Naive B cell (primary cell): ENCODE measurements around the gene UCK2. TPM values are rescaled to one million over a fixed set of nuclear protein-coding genes. Genes with fewer than 3 reads are reported as not detected.

Experiments
- ATAC-seq, 2 donors: fragments of 150-1000 bp; cut with Tn5 transposase; 2 replicates each; pipeline ENCODE4 v1.10.0; 2021; ENCODE audit warnings: low read depth in 2 of 2, mild to moderate bottlenecking in 2 of 2, moderate library complexity in 2 of 2
- DNase-seq: peaks from one replicate; pipeline ENCODE4 v3.0.0; 2022
- H3K27ac Mint-ChIP-seq, 6 donors: one replicate each; pipeline ENCODE4 v1.8.0; 2020 to 2022; ENCODE audit warnings: mild to moderate bottlenecking in 6 of 6, mixed read lengths in 6 of 6, moderate library complexity in 5 of 6, inconsistent platforms in 2 of 6
- H3K27me3 Mint-ChIP-seq, 3 donors: one replicate each; pipeline ENCODE4 v1.8.0; 2021 to 2022; ENCODE audit warnings: mixed read lengths in 3 of 3, mild to moderate bottlenecking in 1 of 3
- H3K36me3 Mint-ChIP-seq, 2 donors: one replicate each; pipeline ENCODE4 v1.8.0; 2020 to 2022; ENCODE audit warnings: mixed read lengths in 2 of 2, inconsistent platforms in 1 of 2, mild to moderate bottlenecking in 1 of 2
- H3K4me1 Mint-ChIP-seq, 3 donors: one replicate each; pipeline ENCODE4 v1.8.0; 2020 to 2022; ENCODE audit warnings: mixed read lengths in 3 of 3, inconsistent platforms in 1 of 3, mild to moderate bottlenecking in 1 of 3, moderate library complexity in 1 of 3
- H3K4me3 Mint-ChIP-seq, 8 donors: one replicate each; pipeline ENCODE4 v1.8.0; 2020 to 2022; ENCODE audit warnings: mild to moderate bottlenecking in 8 of 8, mixed read lengths in 8 of 8, moderate library complexity in 8 of 8, inconsistent platforms in 2 of 8
- H3K9me3 Mint-ChIP-seq, 7 donors: one replicate each; pipeline ENCODE4 v1.8.0; 2020 to 2022; ENCODE audit warnings: mixed read lengths in 7 of 7, mild to moderate bottlenecking in 5 of 7, inconsistent platforms in 2 of 7, moderate library complexity in 1 of 7
- polyA plus RNA-seq, 6 donors: library from polyadenylated mRNA; unstranded; fragments of 300-500 nt; fragmentation: Illumina TruSeq; gene quantifications; one replicate each; pipeline ENCODE4 v1.2.3, GENCODE V29; 2021; ENCODE audit warnings: low read depth in 6 of 6

UCK2 gene
- polyA plus RNA-seq, 6 donors from 2014 or later = 4.9 to 10.7 (median 7.7) TPM

GRCh38 chr1:165882168-165882837 lies 54.9 kb downstream of the UCK2 start:
- Mint-ChIP-seq H3K36me3 (peaks cover 0 to 4% of the 10 kb centered on the region in 2 donors), H3K4me3 (no peak overlapping the region), H3K9me3 (peaks cover 0 to 8% (median 0%) of the 10 kb centered on the region in 7 donors), H3K27ac (peak overlapping the region in 2 of 6 donors; percentile 16 to 31), H3K27me3 (no peaks in the 10 kb centered on the region), H3K4me1 (peaks cover 14 to 75% (median 46%) of the 10 kb centered on the region in 3 donors)
- no peak for DNase-seq
- ATAC-seq = no peak

GRCh38 chr1:165883056-165883455 lies 55.6 kb downstream of the UCK2 start:
- Mint-ChIP-seq H3K27ac (peak overlapping the region in 1 of 6 donors; percentile 61), H3K4me3 (no peak overlapping the region), H3K9me3 (peaks cover 0 to 3% (median 0%) of the 10 kb centered on the region in 7 donors), H3K36me3 (peaks cover 0 to 4% of the 10 kb centered on the region in 2 donors), H3K4me1 (peaks cover 9 to 68% (median 39%) of the 10 kb centered on the region in 3 donors), H3K27me3 (no peaks in the 10 kb centered on the region)
- ATAC-seq (no peak), DNase-seq (no peak)

- Mint-ChIP-seq H3K4me3 (no peak overlapping the region), H3K4me1 (peaks cover 8 to 65% (median 36%) of the 10 kb centered on the region in 3 donors), H3K27ac (peak overlapping the region in 1 of 6 donors; percentile 4), H3K9me3 (peaks cover 0 to under 1% (median 0%) of the 10 kb centered on the region in 7 donors), H3K36me3 (peaks cover 0 to 4% of the 10 kb centered on the region in 2 donors), H3K27me3 (no peaks in the 10 kb centered on the region)
- ATAC-seq (no peak), DNase-seq (no peak)
These were observed 56.7 kb downstream of the UCK2 start for GRCh38 chr1:165884009-165884689.

- Mint-ChIP-seq H3K4me1 (peaks cover 4 to 59% (median 32%) of the 10 kb centered on the region in 3 donors), H3K4me3 (no peak overlapping the region), H3K27me3 (no peaks in the 10 kb centered on the region), H3K36me3 (peaks cover 0 to 4% of the 10 kb centered on the region in 2 donors), H3K27ac (peak overlapping the region in 2 of 6 donors; percentile 4 to 71), H3K9me3 (no peaks in the 10 kb centered on the region)
- no peak for DNase-seq
- ATAC-seq = peak; percentile 40 to 42
These were observed 57.4 kb downstream of the UCK2 start for GRCh38 chr1:165884690-165885304.

- ATAC-seq (no peak), DNase-seq (no peak)
- Mint-ChIP-seq H3K4me3 (no peak overlapping the region), H3K9me3 (no peaks in the 10 kb centered on the region), H3K36me3 (peaks cover 0 to 4% of the 10 kb centered on the region in 2 donors), H3K4me1 (peaks cover 3 to 56% (median 32%) of the 10 kb centered on the region in 3 donors), H3K27ac (peak overlapping the region in 1 of 6 donors; percentile 40), H3K27me3 (no peaks in the 10 kb centered on the region)
These were observed 57.9 kb downstream of the UCK2 start for GRCh38 chr1:165885305-165885694.

- Mint-ChIP-seq H3K27ac (peak overlapping the region in 2 of 6 donors; percentile 28 to 65), H3K36me3 (peaks cover under 1 to 4% of the 10 kb centered on the region in 2 donors), H3K4me3 (no peak overlapping the region), H3K4me1 (peaks cover 3 to 53% (median 32%) of the 10 kb centered on the region in 3 donors), H3K9me3 (no peaks in the 10 kb centered on the region), H3K27me3 (no peaks in the 10 kb centered on the region)
- DNase-seq (no peak), ATAC-seq (no peak)
These were observed 58.8 kb downstream of the UCK2 start for GRCh38 chr1:165886193-165886592.

- peaks cover 6 to 50% (median 32%) of the 10 kb centered on the region in 3 donors for H3K4me1 Mint-ChIP-seq
- no peaks in the 10 kb centered on the region for H3K9me3 Mint-ChIP-seq
- H3K27me3 Mint-ChIP-seq = no peaks in the 10 kb centered on the region
- ATAC-seq (no peak), DNase-seq (no peak)
- H3K36me3 Mint-ChIP-seq = peaks cover 8 to 9% of the 10 kb centered on the region in 2 donors
- H3K4me3 Mint-ChIP-seq = no peak overlapping the region
- no peak overlapping the region for H3K27ac Mint-ChIP-seq
These were observed 59.6 kb downstream of the UCK2 start for GRCh38 chr1:165886983-165887382.

GRCh38 chr1:165887877-165888551 lies 60.6 kb downstream of the UCK2 start:
- no peak overlapping the region for H3K27ac Mint-ChIP-seq
- no peak for DNase-seq
- no peaks in the 10 kb centered on the region for H3K27me3 Mint-ChIP-seq
- peaks cover 13 to 15% of the 10 kb centered on the region in 2 donors for H3K36me3 Mint-ChIP-seq
- H3K9me3 Mint-ChIP-seq = no peaks in the 10 kb centered on the region
- peaks cover 7 to 42% (median 32%) of the 10 kb centered on the region in 3 donors for H3K4me1 Mint-ChIP-seq
- no peak for ATAC-seq
- H3K4me3 Mint-ChIP-seq = no peak overlapping the region

- ATAC-seq (no peak), DNase-seq (no peak)
- no peaks in the 10 kb centered on the region for H3K9me3 Mint-ChIP-seq
- no peak overlapping the region for H3K4me3 Mint-ChIP-seq
- no peak overlapping the region for H3K27ac Mint-ChIP-seq
- H3K36me3 Mint-ChIP-seq = peaks cover 10 to 15% of the 10 kb centered on the region in 2 donors
- H3K27me3 Mint-ChIP-seq = no peaks in the 10 kb centered on the region
- H3K4me1 Mint-ChIP-seq = peaks cover 7 to 38% (median 28%) of the 10 kb centered on the region in 3 donors
These were observed 61.1 kb downstream of the UCK2 start for GRCh38 chr1:165888552-165888920.

- H3K4me3 Mint-ChIP-seq = no peak overlapping the region
- peaks cover 10 to 15% of the 10 kb centered on the region in 2 donors for H3K36me3 Mint-ChIP-seq
- no peak for ATAC-seq
- H3K27ac Mint-ChIP-seq = no peak overlapping the region
- DNase-seq = no peak
- H3K27me3 Mint-ChIP-seq = no peaks in the 10 kb centered on the region
- H3K9me3 Mint-ChIP-seq = no peaks in the 10 kb centered on the region
- peaks cover 7 to 18% (median 12%) of the 10 kb centered on the region in 3 donors for H3K4me1 Mint-ChIP-seq
These were observed 63.3 kb downstream of the UCK2 start for GRCh38 chr1:165890684-165891083.

GRCh38 chr1:165891111-165891860 lies 63.9 kb downstream of the UCK2 start:
- Mint-ChIP-seq H3K9me3 (no peaks in the 10 kb centered on the region), H3K27me3 (no peaks in the 10 kb centered on the region), H3K4me1 (peaks cover 7 to 13% (median 7%) of the 10 kb centered on the region in 3 donors), H3K27ac (no peak overlapping the region), H3K36me3 (peaks cover 10 to 15% of the 10 kb centered on the region in 2 donors), H3K4me3 (no peak overlapping the region)
- DNase-seq = no peak
- ATAC-seq = no peak

GRCh38 chr1:165892935-165893334 lies 65.5 kb downstream of the UCK2 start:
- H3K4me3 Mint-ChIP-seq = no peak overlapping the region
- DNase-seq (no peak), ATAC-seq (no peak)
- H3K27ac Mint-ChIP-seq = peak overlapping the region in 1 of 6 donors; percentile 22
- peaks cover 2 to 8% (median 4%) of the 10 kb centered on the region in 3 donors for H3K4me1 Mint-ChIP-seq
- H3K9me3 Mint-ChIP-seq = no peaks in the 10 kb centered on the region
- peaks cover 12 to 26% of the 10 kb centered on the region in 2 donors for H3K36me3 Mint-ChIP-seq
- H3K27me3 Mint-ChIP-seq = no peaks in the 10 kb centered on the region
